Ishikawa (cell line): Measurements from ENCODE around the gene PTPRN2.

Experiments used
- CEBPB ChIP-seq: IDR thresholded peaks from 2 replicates; pipeline ENCODE4 v1.6.1; 2012
- CREB1 ChIP-seq: IDR thresholded peaks from 2 replicates; pipeline ENCODE4 v1.6.1; 2012; ENCODE audit warnings: low read depth
- EGR1 ChIP-seq: IDR thresholded peaks from 2 replicates; pipeline ENCODE4 v1.6.1; 2012
- EP300 ChIP-seq: IDR thresholded peaks from 2 replicates; pipeline ENCODE4 v1.6.1; 2012; ENCODE audit warnings: borderline replicate concordance
- FOXM1 ChIP-seq: IDR thresholded peaks from 2 replicates; pipeline ENCODE4 v1.6.1; 2012; ENCODE audit warnings: low read depth, borderline replicate concordance
- MAX ChIP-seq: IDR thresholded peaks from 2 replicates; pipeline ENCODE4 v1.6.1; 2012
- NFIC ChIP-seq: IDR thresholded peaks from 2 replicates; pipeline ENCODE4 v1.6.1; 2012
- RAD21 ChIP-seq: IDR thresholded peaks from 2 replicates; pipeline ENCODE4 v1.6.1; 2012; ENCODE audit warnings: low read depth
- REST ChIP-seq: IDR thresholded peaks from 2 replicates; pipeline ENCODE4 v1.6.1; 2012; ENCODE audit warnings: low read depth, mild to moderate bottlenecking
- TAF1 ChIP-seq: IDR thresholded peaks from 2 replicates; pipeline ENCODE4 v1.6.1; 2012; ENCODE audit warnings: low read depth, mild to moderate bottlenecking
- TCF12 ChIP-seq: IDR thresholded peaks from 2 replicates; pipeline ENCODE4 v1.6.1; 2012; ENCODE audit warnings: low read depth
- TEAD4 ChIP-seq: IDR thresholded peaks from 2 replicates; pipeline ENCODE4 v1.6.1; 2012
- YY1 ChIP-seq: IDR thresholded peaks from 2 replicates; pipeline ENCODE4 v1.6.1; 2012; ENCODE audit warnings: low read depth
- ZBTB7A ChIP-seq: IDR thresholded peaks from 2 replicates; pipeline ENCODE4 v1.6.1; 2012; ENCODE audit warnings: low read depth
- TF ChIP-seq, protein P1 (sequence below): IDR thresholded peaks from 2 replicates; pipeline ENCODE4 v1.6.1; 2012

Gene PTPRN2

DNA sequence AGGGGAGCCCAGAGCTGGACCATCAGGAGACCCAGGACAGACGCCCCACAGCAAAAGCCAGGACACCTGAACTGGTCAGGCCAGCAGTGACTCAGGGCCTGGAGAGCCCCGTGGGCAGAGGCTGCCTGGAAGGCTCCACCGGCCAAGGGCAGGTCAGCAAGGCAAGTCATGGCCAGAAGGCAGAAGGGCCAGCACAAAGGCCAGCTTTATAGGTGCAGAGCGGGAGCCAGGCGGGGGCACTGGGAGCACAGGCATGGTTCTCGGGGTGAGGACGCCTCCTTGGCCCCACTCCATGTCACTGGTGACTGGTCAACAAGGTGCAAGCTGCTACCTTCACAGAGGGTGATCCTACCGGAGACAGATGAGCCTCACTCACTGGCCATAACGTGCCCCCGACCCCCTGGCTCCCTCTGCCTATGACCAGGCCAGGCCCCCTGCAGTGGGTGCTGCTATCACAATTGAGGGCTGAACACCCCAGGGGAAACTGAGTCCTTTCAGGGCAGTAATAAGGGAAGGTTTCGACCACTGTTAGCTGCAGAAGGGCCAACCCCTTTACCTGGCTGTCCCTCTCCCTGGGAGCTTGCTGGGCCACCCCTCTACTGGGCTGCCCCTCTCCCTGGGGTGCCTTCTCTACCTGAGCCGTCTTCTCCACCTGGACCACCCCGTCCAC, 317.4 kb downstream of the PTPRN2 start:
- TF ChIP-seq NFIC: no peak
- TF ChIP-seq ZBTB7A: no peak
- TF ChIP-seq YY1: no peak
- no peak for TF ChIP-seq CEBPB
- TF ChIP-seq RAD21: no peak
- TF ChIP-seq CREB1: no peak
- TF ChIP-seq EGR1: no peak
- no peak for TF ChIP-seq TAF1
- no peak for TF ChIP-seq TCF12
- no peak for TF ChIP-seq EP300
- no peak for TF ChIP-seq REST
- TF ChIP-seq TEAD4: no peak
- TF ChIP-seq MAX: no peak
- TF ChIP-seq, protein P1, sequence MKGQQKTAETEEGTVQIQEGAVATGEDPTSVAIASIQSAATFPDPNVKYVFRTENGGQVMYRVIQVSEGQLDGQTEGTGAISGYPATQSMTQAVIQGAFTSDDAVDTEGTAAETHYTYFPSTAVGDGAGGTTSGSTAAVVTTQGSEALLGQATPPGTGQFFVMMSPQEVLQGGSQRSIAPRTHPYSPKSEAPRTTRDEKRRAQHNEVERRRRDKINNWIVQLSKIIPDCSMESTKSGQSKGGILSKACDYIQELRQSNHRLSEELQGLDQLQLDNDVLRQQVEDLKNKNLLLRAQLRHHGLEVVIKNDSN: no peak
- TF ChIP-seq FOXM1: no peak

DNA sequence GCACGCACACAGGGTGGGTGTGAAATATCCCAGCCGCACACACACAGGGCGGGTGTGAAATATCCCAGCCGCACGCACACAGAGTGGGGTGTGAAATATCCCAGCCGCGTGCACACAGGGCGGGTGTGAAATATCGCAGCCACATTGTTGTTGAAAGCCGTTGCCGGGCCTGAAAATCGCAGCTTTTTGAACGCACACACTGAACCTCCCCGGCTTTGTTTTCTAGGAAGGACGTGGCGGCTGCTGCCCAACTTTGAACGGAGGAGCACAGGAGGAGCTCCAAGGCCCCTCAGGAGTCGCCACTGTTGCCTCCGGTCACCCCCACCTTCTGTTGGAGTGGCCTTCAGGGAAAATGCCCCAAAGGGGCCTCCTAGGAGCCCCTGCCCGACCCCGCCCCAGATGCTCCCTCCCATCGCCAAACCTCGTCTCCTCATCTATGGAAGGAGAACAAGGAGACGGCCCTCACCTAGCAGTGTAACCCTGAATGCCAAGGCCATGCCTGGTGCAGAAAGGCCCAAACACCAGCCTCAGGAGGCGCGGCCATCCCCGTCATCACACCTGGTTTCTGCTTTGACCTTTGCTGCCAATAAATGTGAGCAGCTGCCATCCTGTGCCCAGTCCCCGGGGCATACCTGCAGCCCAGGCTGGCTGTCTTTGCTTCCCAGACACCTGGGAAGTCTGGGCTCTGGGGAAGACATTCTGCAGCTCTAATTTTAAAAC, 318.6 kb downstream of the PTPRN2 start:
- no peak for TF ChIP-seq REST
- TF ChIP-seq, protein P1: no peak
- no peak for TF ChIP-seq EP300
- TF ChIP-seq NFIC: no peak
- TF ChIP-seq MAX: no peak
- no peak for TF ChIP-seq TCF12
- no peak for TF ChIP-seq RAD21

DNA sequence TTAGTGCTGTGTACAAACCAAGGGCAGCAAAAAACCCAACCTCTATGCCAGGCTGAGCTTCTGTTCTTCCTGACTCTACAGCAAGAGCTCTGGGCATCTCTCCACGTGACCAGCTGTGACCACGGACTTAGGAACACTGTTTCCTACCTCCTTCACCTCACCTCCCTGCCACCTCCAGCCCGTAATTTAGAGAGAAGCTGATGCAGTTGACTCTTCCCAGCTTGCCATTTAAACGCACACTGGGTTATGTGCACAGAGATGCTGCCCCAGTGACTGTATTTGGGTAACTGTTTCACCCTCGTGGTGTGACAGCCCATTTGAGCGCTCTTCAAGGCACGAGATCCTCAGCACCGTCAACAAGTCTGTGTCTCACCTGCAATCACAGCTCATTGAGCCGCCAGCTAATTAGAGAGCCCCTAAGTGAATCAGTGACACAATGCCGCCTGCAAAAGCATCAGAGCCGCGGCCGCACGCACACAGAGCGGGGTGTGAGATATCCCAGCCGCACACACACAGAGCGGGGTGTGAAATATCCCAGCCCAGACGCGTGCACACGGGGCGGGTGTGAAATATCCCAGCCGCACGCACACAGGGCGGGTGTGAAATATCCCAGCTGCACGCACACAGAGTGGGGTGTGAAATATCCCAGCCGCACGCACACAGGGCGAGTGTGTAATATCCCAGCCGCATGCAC, 319.7 kb downstream of the PTPRN2 start:
- no peak for TF ChIP-seq EP300
- TF ChIP-seq RAD21: no peak
- no peak for TF ChIP-seq TAF1
- TF ChIP-seq TEAD4: no peak
- TF ChIP-seq, protein P1: no peak
- no peak for TF ChIP-seq REST
- TF ChIP-seq YY1: no peak
